ENCODE data around the gene STK17A.
A peak's percentile ranks its signal among the peaks of the same experiment; 100 is the strongest.

STK17A gene

GRCh38 chr7:43582503-43583423 lies at the start of gene STK17A:
Gene STK17A (plus strand): TSS chr7:43583108. CDS start chr7:43583244, 136 bp downstream.
- no peaks in the 10 kb centered on the region for H3K9me3 ChIP-seq (ENCODE audit: control insufficient read depth, insufficient read depth, low read length)
- peaks cover 19% of the 10 kb centered on the region for H3K4me1 ChIP-seq (ENCODE audit: insufficient read depth, low read length)
- H3K36me3 ChIP-seq (ENCODE audit: insufficient read depth, low read length) = no peaks in the 10 kb centered on the region
- peak within 1 kb of the TSS; percentile 86 for H3K9ac ChIP-seq (ENCODE audit: low read depth, low read length)

GRCh38 chr7:43533801-43534479 lies 49.0 kb upstream of the STK17A start:
- Histone ChIP-seq H3K9ac (ENCODE audit: low read depth, low read length) (no peak overlapping the region), H3K9me3 (ENCODE audit: control insufficient read depth, insufficient read depth, low read length) (no peaks in the 10 kb centered on the region), H3K4me1 (ENCODE audit: insufficient read depth, low read length) (no peaks in the 10 kb centered on the region), H3K36me3 (ENCODE audit: insufficient read depth, low read length) (no peaks in the 10 kb centered on the region)

- Histone ChIP-seq H3K9ac (ENCODE audit: low read depth, low read length) (no peak overlapping the region), H3K9me3 (ENCODE audit: control insufficient read depth, insufficient read depth, low read length) (no peaks in the 10 kb centered on the region), H3K4me1 (ENCODE audit: insufficient read depth, low read length) (no peaks in the 10 kb centered on the region), H3K36me3 (ENCODE audit: insufficient read depth, low read length) (no peaks in the 10 kb centered on the region)
These were observed 47.9 kb upstream of the STK17A start for GRCh38 chr7:43535031-43535451.

GRCh38 chr7:43535810-43536585 lies 46.9 kb upstream of the STK17A start:
- H3K9ac ChIP-seq (ENCODE audit: low read depth, low read length) = no peak overlapping the region
- no peaks in the 10 kb centered on the region for H3K4me1 ChIP-seq (ENCODE audit: insufficient read depth, low read length)
- no peaks in the 10 kb centered on the region for H3K36me3 ChIP-seq (ENCODE audit: insufficient read depth, low read length)
- H3K9me3 ChIP-seq (ENCODE audit: control insufficient read depth, insufficient read depth, low read length) = no peaks in the 10 kb centered on the region

- Histone ChIP-seq H3K4me1 (ENCODE audit: insufficient read depth, low read length) (no peaks in the 10 kb centered on the region), H3K9me3 (ENCODE audit: control insufficient read depth, insufficient read depth, low read length) (no peaks in the 10 kb centered on the region), H3K9ac (ENCODE audit: low read depth, low read length) (no peak overlapping the region), H3K36me3 (ENCODE audit: insufficient read depth, low read length) (no peaks in the 10 kb centered on the region)
These were observed 46.1 kb upstream of the STK17A start for GRCh38 chr7:43536773-43537172.

- Histone ChIP-seq H3K36me3 (ENCODE audit: insufficient read depth, low read length) (no peaks in the 10 kb centered on the region), H3K4me1 (ENCODE audit: insufficient read depth, low read length) (no peaks in the 10 kb centered on the region), H3K9ac (ENCODE audit: low read depth, low read length) (no peak overlapping the region), H3K9me3 (ENCODE audit: control insufficient read depth, insufficient read depth, low read length) (no peaks in the 10 kb centered on the region)
These were observed 45.0 kb upstream of the STK17A start for GRCh38 chr7:43537765-43538403.

GRCh38 chr7:43538404-43538771 lies 44.5 kb upstream of the STK17A start:
- no peak overlapping the region for H3K9ac ChIP-seq (ENCODE audit: low read depth, low read length)
- no peaks in the 10 kb centered on the region for H3K9me3 ChIP-seq (ENCODE audit: control insufficient read depth, insufficient read depth, low read length)
- no peaks in the 10 kb centered on the region for H3K36me3 ChIP-seq (ENCODE audit: insufficient read depth, low read length)
- H3K4me1 ChIP-seq (ENCODE audit: insufficient read depth, low read length) = no peaks in the 10 kb centered on the region

DNA sequence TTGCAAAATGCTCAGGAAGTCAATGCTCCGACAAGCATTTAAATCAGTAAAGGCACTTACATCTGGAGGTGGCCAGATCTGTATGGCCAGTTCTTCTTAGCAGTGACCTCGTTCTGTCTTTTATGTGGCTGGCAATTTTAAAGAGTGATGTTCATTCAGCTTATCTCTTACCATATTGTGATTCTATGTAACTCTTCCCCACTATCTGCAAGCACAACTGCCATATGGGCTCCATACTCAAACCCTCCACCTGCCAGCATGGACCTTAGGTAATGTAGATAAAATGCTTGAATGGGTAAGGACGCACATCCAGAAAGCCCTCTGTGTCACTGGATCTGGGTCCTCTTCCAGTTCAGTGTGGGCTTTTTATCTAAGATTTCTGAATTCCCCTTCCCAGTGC lies 42.4 kb upstream of the STK17A start:
- no peaks in the 10 kb centered on the region for H3K36me3 ChIP-seq (ENCODE audit: insufficient read depth, low read length)
- no peaks in the 10 kb centered on the region for H3K9me3 ChIP-seq (ENCODE audit: control insufficient read depth, insufficient read depth, low read length)
- H3K9ac ChIP-seq (ENCODE audit: low read depth, low read length) = no peak overlapping the region
- no peaks in the 10 kb centered on the region for H3K4me1 ChIP-seq (ENCODE audit: insufficient read depth, low read length)

DNA sequence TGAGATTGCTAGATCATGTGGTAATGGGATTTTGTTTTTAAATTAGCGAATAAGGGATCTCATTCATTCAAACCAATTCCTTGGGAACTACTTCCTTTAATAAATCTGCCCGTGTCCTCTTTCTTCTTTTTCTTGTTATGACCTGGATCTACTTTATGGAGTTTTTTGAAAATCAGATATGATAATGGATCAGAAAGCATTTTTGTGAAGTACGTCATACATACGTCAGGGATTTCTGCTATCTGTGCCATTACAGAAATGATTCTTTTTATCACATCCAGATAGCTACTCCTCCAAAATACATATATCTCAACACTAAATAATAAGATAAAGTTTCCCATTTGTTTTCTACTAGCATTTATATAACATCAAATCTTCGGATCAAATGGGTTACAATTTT lies 40.2 kb upstream of the STK17A start:
- Histone ChIP-seq H3K9ac (ENCODE audit: low read depth, low read length) (no peak overlapping the region), H3K9me3 (ENCODE audit: control insufficient read depth, insufficient read depth, low read length) (no peaks in the 10 kb centered on the region), H3K36me3 (ENCODE audit: insufficient read depth, low read length) (no peaks in the 10 kb centered on the region), H3K4me1 (ENCODE audit: insufficient read depth, low read length) (no peaks in the 10 kb centered on the region)

DNA sequence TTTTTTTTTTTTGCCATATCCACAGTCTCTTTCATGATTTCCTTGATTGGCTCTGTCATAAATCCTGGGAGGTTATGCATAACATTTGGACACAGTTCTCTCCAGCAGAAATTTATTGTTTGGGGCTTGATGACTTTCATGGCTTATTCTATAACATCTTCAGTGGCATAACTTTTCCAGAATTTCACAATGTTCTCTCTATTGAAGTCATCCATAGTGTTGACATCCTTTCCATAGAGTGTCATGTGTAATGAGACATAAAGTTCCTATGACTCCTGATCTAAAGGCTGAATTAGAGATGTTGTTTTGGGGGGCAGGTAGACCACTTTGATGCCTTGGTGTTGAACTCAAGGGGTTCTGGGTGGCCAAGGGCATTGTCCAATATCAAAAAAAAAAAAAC lies 36.7 kb upstream of the STK17A start:
- Histone ChIP-seq H3K9me3 (ENCODE audit: control insufficient read depth, insufficient read depth, low read length) (no peaks in the 10 kb centered on the region), H3K9ac (ENCODE audit: low read depth, low read length) (no peak overlapping the region), H3K36me3 (ENCODE audit: insufficient read depth, low read length) (no peaks in the 10 kb centered on the region), H3K4me1 (ENCODE audit: insufficient read depth, low read length) (no peaks in the 10 kb centered on the region)

- H3K9ac ChIP-seq (ENCODE audit: low read depth, low read length) = no peak overlapping the region
- no peaks in the 10 kb centered on the region for H3K36me3 ChIP-seq (ENCODE audit: insufficient read depth, low read length)
- H3K9me3 ChIP-seq (ENCODE audit: control insufficient read depth, insufficient read depth, low read length) = no peaks in the 10 kb centered on the region
- H3K4me1 ChIP-seq (ENCODE audit: insufficient read depth, low read length) = peaks cover under 1% of the 10 kb centered on the region; the same call in 1 of the 2 replicates
These were observed 32.5 kb upstream of the STK17A start for GRCh38 chr7:43550427-43550826.

DNA sequence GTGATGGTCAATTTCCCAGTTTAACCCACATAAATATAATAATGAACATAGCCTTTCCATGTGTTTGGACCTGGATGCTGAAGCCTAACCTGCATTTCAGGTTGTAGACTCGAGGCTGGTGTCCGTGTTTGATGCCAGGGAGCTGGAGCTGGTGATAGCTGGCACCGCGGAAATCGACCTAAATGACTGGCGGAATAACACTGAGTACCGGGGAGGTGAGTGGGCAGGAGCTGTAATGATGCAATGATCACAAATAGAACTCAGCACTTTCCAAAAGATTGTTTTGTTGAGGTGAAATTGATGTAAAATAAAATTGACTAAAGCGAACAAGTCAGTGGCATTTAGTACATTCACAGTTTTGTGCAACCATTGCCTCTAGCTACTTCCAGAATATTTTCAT lies 30.8 kb upstream of the STK17A start:
- H3K36me3 ChIP-seq (ENCODE audit: insufficient read depth, low read length) = no peaks in the 10 kb centered on the region
- H3K4me1 ChIP-seq (ENCODE audit: insufficient read depth, low read length) = peaks cover 3% of the 10 kb centered on the region; the same call in 1 of the 2 replicates
- no peak overlapping the region for H3K9ac ChIP-seq (ENCODE audit: low read depth, low read length)
- no peaks in the 10 kb centered on the region for H3K9me3 ChIP-seq (ENCODE audit: control insufficient read depth, insufficient read depth, low read length)

GRCh38 chr7:43553999-43554398 lies 28.9 kb upstream of the STK17A start:
- no peaks in the 10 kb centered on the region for H3K9me3 ChIP-seq (ENCODE audit: control insufficient read depth, insufficient read depth, low read length)
- no peak overlapping the region for H3K9ac ChIP-seq (ENCODE audit: low read depth, low read length)
- peaks cover 3% of the 10 kb centered on the region; the same call in 1 of the 2 replicates for H3K4me1 ChIP-seq (ENCODE audit: insufficient read depth, low read length)
- H3K36me3 ChIP-seq (ENCODE audit: insufficient read depth, low read length) = no peaks in the 10 kb centered on the region

GRCh38 chr7:43554423-43554822 lies 28.5 kb upstream of the STK17A start:
- no peaks in the 10 kb centered on the region for H3K9me3 ChIP-seq (ENCODE audit: control insufficient read depth, insufficient read depth, low read length)
- H3K9ac ChIP-seq (ENCODE audit: low read depth, low read length) = no peak overlapping the region
- H3K36me3 ChIP-seq (ENCODE audit: insufficient read depth, low read length) = no peaks in the 10 kb centered on the region
- peaks cover 3% of the 10 kb centered on the region; the same call in 1 of the 2 replicates for H3K4me1 ChIP-seq (ENCODE audit: insufficient read depth, low read length)

All from ES-I3 (cell line).